Caki2 (cell line): ENCODE measurements around the gene SFT2D1. TPM values are rescaled to one million over a fixed set of nuclear protein-coding genes. Genes with fewer than 3 reads are reported as not detected.

Source experiments
- total RNA-seq: library from RNA; depleted of rRNA; stranded (reverse); fragments of >200 nt; shearing (Covaris generic); gene quantifications from 2 replicates; pipeline ENCODE4 v1.2.3, GENCODE V29; 2014; ENCODE audit warnings: low replicate concordance; rRNA removed

The SFT2D1 gene
- total RNA-seq, 1 experiment from 2014 or later = 23.1 TPM

Other genes with a start within 250 kb of the SFT2D1 start
- not detected in 2 replicates for gene TBXT, start 174.7 kb downstream of the SFT2D1 start, total RNA-seq
- not detected in 2 replicates for gene PRR18, start 34.2 kb downstream of the SFT2D1 start, total RNA-seq
- 9.1 and 10.7 TPM in 2 replicates for gene MPC1, start 40.4 kb upstream of the SFT2D1 start, total RNA-seq
- not detected in 2 replicates for gene RAMACL, start 244.1 kb upstream of the SFT2D1 start, total RNA-seq